SK-N-SH treated with all-trans-retinoic acid at 6 μM for 48 hours (cell line): ENCODE results near the gene APLN.

Source experiments
- ATAC-seq: fragments of 200-7000 bp; cut with Tn5 transposase; 3 replicates; pipeline ENCODE4 v1.9.1; 2020; ENCODE audit warnings: mild to moderate bottlenecking, moderate library complexity
- ARNTL ChIP-seq: fragments of 450-650 bp; formaldehyde crosslinking; IDR thresholded peaks from 2 replicates; pipeline ENCODE4 v1.5.0; 2020; ENCODE audit warnings: low read depth, mild to moderate bottlenecking, moderate library complexity, borderline replicate concordance
- BACH2 ChIP-seq: fragments of 250-450 bp; sonication (Bioruptor Pico); IDR thresholded peaks from 2 replicates; pipeline ENCODE4 v1.9.0; 2021; ENCODE audit warnings: mild to moderate bottlenecking, borderline replicate concordance
- CREB5 ChIP-seq: fragments of 250-450 bp; sonication (Bioruptor Pico); IDR thresholded peaks from 2 replicates; pipeline ENCODE4 v1.5.1; 2020; ENCODE audit warnings: low read depth, mild to moderate bottlenecking, moderate library complexity
- ESRRG ChIP-seq: fragments of 250-450 bp; sonication (Bioruptor Pico); IDR thresholded peaks from 2 replicates; pipeline ENCODE4 v1.6.1; 2021; ENCODE audit warnings: mild to moderate bottlenecking
- GLIS3 ChIP-seq: fragments of 250-450 bp; sonication (Bioruptor Pico); IDR thresholded peaks from 2 replicates; pipeline ENCODE4 v1.5.0; 2020; ENCODE audit warnings: mild to moderate bottlenecking, moderate library complexity
- PATZ1 ChIP-seq: fragments of 250-450 bp; sonication (Bioruptor Pico); IDR thresholded peaks from 2 replicates; pipeline ENCODE4 v1.8.0; 2020; ENCODE audit warnings: mild to moderate bottlenecking, moderate library complexity, borderline replicate concordance
- PPARA ChIP-seq: fragments of 250-450 bp; sonication (Bioruptor Pico); IDR thresholded peaks from 2 replicates; pipeline ENCODE4 v1.5.0; 2020; ENCODE audit warnings: mild to moderate bottlenecking, borderline replicate concordance
- RARB ChIP-seq: fragments of 250-450 bp; sonication (Bioruptor Pico); IDR thresholded peaks from 2 replicates; pipeline ENCODE4 v1.8.0; 2021; ENCODE audit warnings: mild to moderate bottlenecking, moderate library complexity
- TCF4 ChIP-seq: fragments of 250-450 bp; sonication (Bioruptor Pico); IDR thresholded peaks from 2 replicates; pipeline ENCODE4 v1.8.0; 2021; ENCODE audit warnings: mild to moderate bottlenecking, moderate library complexity, borderline replicate concordance
- TOX ChIP-seq: fragments of 250-450 bp; sonication (Bioruptor Pico); IDR thresholded peaks from 2 replicates; pipeline ENCODE4 v1.8.0; 2021; ENCODE audit warnings: mild to moderate bottlenecking, moderate library complexity, borderline replicate concordance
- ZC3H10 ChIP-seq: fragments of 250-450 bp; sonication (Bioruptor Pico); IDR thresholded peaks from 2 replicates; pipeline ENCODE4 v1.5.1; 2021; ENCODE audit warnings: mild to moderate bottlenecking, moderate library complexity
- ZFP3 ChIP-seq: fragments of 250-450 bp; sonication (Bioruptor Pico); IDR thresholded peaks from 2 replicates; pipeline ENCODE4 v1.5.0; 2020; ENCODE audit warnings: mild to moderate bottlenecking, moderate library complexity
- ZFP30 ChIP-seq: fragments of 450-650 bp; formaldehyde crosslinking; IDR thresholded peaks from 2 replicates; pipeline ENCODE4 v1.5.0; 2022; ENCODE audit warnings: mild to moderate bottlenecking, moderate library complexity
- ZNF565 ChIP-seq: fragments of 450-650 bp; formaldehyde crosslinking; conservative IDR thresholded peaks from 2 replicates; pipeline ENCODE4 v1.5.0; 2020; ENCODE audit warnings: low read depth, mild to moderate bottlenecking, moderate library complexity
- ZNF70 ChIP-seq: fragments of 450-650 bp; formaldehyde crosslinking; IDR thresholded peaks from 2 replicates; pipeline ENCODE4 v1.5.0; 2020; ENCODE audit warnings: mild to moderate bottlenecking, moderate library complexity
- ZNF8 ChIP-seq: fragments of 450-650 bp; formaldehyde crosslinking; IDR thresholded peaks from 2 replicates; pipeline ENCODE4 v1.5.0; 2020; ENCODE audit warnings: mild to moderate bottlenecking, moderate library complexity
- TF ChIP-seq, protein P1 (sequence below): fragments of 250-450 bp; sonication (Bioruptor Pico); IDR thresholded peaks from 2 replicates; pipeline ENCODE4 v1.5.0; 2020; ENCODE audit warnings: mild to moderate bottlenecking, moderate library complexity
- TF ChIP-seq, protein P2 (sequence below): fragments of 250-450 bp; sonication (Bioruptor Pico); IDR thresholded peaks from 2 replicates; pipeline ENCODE4 v1.5.1; 2021; ENCODE audit warnings: mild to moderate bottlenecking, moderate library complexity

Gene APLN

DNA sequence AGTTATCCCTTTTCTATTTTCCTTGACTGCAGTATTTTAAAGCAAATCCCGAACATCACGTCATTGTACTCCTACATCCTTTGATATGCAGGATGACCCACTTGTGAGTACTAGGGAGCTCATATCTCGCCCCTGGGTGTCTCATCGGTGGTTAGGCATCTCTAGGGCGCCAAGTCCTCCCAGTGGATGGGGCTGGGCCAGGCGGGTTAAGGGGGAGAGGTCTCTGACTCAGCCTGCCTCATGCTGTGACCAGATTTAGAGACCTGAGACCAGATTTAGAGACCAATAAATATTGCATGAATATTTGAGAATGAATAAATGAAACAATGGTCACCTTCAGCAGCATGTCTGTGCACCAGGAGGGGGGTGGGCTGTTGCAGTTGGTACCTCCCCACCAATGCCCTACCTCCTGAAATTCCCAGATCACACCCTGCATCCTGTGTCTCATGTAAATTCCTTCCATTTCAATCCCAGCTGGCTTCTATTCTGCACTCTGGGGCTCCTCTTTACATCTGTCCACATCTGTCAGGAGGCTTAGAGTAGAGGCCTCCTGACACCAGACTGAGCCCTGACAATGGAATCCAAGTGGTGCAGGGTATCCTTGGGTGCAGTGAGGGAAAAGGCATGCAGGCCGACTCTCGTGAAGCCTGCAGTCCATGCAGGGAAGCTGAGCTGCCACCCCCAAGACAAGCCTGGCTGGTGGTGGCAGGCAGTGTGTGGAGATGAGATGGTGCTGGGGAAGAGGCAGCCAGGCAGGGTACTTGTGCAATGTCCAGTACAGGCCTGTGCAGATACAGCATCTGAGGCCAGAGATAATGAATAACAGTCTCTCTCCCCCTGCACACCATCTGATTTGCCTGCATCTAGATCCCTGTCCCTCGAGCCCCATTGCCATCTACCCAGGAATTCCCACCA is 5.2 kb downstream of the APLN start:
- ATAC-seq: no peak
- TF ChIP-seq, protein P1, sequence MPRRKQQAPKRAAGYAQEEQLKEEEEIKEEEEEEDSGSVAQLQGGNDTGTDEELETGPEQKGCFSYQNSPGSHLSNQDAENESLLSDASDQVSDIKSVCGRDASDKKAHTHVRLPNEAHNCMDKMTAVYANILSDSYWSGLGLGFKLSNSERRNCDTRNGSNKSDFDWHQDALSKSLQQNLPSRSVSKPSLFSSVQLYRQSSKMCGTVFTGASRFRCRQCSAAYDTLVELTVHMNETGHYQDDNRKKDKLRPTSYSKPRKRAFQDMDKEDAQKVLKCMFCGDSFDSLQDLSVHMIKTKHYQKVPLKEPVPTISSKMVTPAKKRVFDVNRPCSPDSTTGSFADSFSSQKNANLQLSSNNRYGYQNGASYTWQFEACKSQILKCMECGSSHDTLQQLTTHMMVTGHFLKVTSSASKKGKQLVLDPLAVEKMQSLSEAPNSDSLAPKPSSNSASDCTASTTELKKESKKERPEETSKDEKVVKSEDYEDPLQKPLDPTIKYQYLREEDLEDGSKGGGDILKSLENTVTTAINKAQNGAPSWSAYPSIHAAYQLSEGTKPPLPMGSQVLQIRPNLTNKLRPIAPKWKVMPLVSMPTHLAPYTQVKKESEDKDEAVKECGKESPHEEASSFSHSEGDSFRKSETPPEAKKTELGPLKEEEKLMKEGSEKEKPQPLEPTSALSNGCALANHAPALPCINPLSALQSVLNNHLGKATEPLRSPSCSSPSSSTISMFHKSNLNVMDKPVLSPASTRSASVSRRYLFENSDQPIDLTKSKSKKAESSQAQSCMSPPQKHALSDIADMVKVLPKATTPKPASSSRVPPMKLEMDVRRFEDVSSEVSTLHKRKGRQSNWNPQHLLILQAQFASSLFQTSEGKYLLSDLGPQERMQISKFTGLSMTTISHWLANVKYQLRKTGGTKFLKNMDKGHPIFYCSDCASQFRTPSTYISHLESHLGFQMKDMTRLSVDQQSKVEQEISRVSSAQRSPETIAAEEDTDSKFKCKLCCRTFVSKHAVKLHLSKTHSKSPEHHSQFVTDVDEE (CRISPR knock-in tag): no peak
- no peak for TF ChIP-seq ESRRG (CRISPR knock-in tag)
- no peak for TF ChIP-seq ZNF565 (CRISPR knock-in tag)
- no peak for TF ChIP-seq PPARA (CRISPR knock-in tag)
- TF ChIP-seq GLIS3 (CRISPR knock-in tag): no peak
- no peak for TF ChIP-seq TOX
- TF ChIP-seq BACH2: no peak
- TF ChIP-seq ZC3H10 (CRISPR knock-in tag): no peak
- TF ChIP-seq ARNTL: no peak
- no peak for TF ChIP-seq RARB (CRISPR knock-in tag)
- no peak for TF ChIP-seq ZFP30 (CRISPR knock-in tag)

DNA sequence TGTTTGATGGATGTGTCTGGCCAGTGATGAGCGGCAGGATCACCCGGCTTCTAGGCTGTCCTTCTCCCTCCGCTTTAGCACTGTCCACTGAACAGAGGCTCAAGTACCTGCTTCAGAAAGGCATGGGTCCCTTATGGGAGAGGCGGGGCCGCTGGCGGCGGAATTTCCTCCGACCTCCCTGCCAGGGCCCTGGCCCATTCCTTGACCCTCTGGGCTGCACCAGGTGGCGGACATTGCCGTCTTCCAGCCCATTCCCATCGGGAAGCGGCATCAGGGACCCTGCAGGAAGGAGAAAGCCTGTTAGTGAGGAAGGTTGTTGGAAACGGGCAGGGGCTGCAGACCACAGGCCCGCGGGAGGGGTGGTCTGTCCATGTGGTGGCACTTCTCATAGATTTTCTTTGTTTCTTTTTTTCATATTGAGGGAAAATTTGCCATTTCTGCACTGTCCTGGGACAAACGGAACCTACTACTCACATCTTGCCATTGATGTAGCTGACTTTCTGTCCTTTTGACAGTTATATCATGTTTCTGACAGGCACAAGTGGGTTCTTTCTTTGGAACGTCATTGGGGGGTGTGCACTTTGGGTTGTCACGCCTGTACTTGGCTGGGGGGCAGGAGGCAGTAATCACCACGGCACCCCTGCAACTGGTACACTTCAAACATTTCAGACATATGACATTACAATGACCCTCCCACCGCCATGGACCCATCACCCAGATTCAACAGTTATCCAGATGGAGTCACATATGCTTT is 6.1 kb downstream of the APLN start:
- TF ChIP-seq ZC3H10 (CRISPR knock-in tag) (no peak), CREB5 (CRISPR knock-in tag) (no peak), GLIS3 (CRISPR knock-in tag) (no peak), RARB (CRISPR knock-in tag) (no peak), ZNF8 (CRISPR knock-in tag) (no peak), ZFP3 (CRISPR knock-in tag) (no peak), ARNTL (no peak), PPARA (CRISPR knock-in tag) (no peak), TCF4 (no peak), ZNF70 (no peak), BACH2 (no peak)
- TF ChIP-seq, protein P1 (CRISPR knock-in tag): no peak
- TF ChIP-seq, protein P2, sequence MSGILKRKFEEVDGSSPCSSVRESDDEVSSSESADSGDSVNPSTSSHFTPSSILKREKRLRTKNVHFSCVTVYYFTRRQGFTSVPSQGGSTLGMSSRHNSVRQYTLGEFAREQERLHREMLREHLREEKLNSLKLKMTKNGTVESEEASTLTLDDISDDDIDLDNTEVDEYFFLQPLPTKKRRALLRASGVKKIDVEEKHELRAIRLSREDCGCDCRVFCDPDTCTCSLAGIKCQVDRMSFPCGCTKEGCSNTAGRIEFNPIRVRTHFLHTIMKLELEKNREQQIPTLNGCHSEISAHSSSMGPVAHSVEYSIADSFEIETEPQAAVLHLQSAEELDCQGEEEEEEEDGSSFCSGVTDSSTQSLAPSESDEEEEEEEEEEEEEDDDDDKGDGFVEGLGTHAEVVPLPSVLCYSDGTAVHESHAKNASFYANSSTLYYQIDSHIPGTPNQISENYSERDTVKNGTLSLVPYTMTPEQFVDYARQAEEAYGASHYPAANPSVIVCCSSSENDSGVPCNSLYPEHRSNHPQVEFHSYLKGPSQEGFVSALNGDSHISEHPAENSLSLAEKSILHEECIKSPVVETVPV (CRISPR knock-in tag): no peak
- TF ChIP-seq, all 23 proteins: peak for 0
- ATAC-seq: no peak

GRCh38 chrX:129647418-129648410 is 7.0 kb downstream of the APLN start:
- no peak for ATAC-seq
- TF ChIP-seq RARB (CRISPR knock-in tag): no peak
- TF ChIP-seq ZFP30 (CRISPR knock-in tag): no peak
- TF ChIP-seq ZC3H10 (CRISPR knock-in tag): no peak
- TF ChIP-seq ZNF70: no peak
- TF ChIP-seq ZNF8 (CRISPR knock-in tag): no peak
- no peak for TF ChIP-seq PATZ1 (CRISPR knock-in tag)
- no peak for TF ChIP-seq ZNF565 (CRISPR knock-in tag)
- no peak for TF ChIP-seq CREB5 (CRISPR knock-in tag)
- TF ChIP-seq GLIS3 (CRISPR knock-in tag): no peak
- TF ChIP-seq TOX: no peak
- TF ChIP-seq, protein P2 (CRISPR knock-in tag): no peak
- TF ChIP-seq ESRRG (CRISPR knock-in tag): no peak
- no peak for TF ChIP-seq PPARA (CRISPR knock-in tag)
